Hindlimb muscle (tissue), 1 donor: ENCODE results near the gene DDX39B. TPM values are rescaled to one million over a fixed set of nuclear protein-coding genes. Genes with fewer than 3 reads are reported as not detected.
"Not testable (repeated sequence)": the region's sequence is repeated elsewhere in the genome, so short reads cannot be mapped to it uniquely, and the experiment has no call there.

ENCODE experiments used
- DNase-seq: peaks from one replicate; pipeline ENCODE4 v3.0.0-alpha.2; 2013
- polyA plus RNA-seq: library from polyadenylated mRNA; unstranded; fragments of 120-200 nt; gene quantifications from one replicate; pipeline ENCODE4 v1.2.1, GENCODE V29; 2013; ENCODE audit not compliant: insufficient read length

The DDX39B gene
- 420 TPM for polyA plus RNA-seq

GRCh38 chr6:31541658-31542521, at the start of gene DDX39B:
TSS of gene DDX39B (minus strand) at chr6:31542003. CDS start at chr6:31540532, 1,471 bp downstream.
- DNase-seq, result peak; percentile 97

- not testable (repeated sequence) for DNase-seq
Measured at GRCh38 chr6:31590691-31591090, 48.9 kb upstream of the DDX39B start.

- DNase-seq, result no peak
Measured at GRCh38 chr6:31588871-31589650, 47.3 kb upstream of the DDX39B start.

GRCh38 chr6:31587791-31588777, 46.3 kb upstream of the DDX39B start:
- DNase-seq, result no peak

GRCh38 chr6:31586599-31587281, 44.9 kb upstream of the DDX39B start:
- no peak for DNase-seq

- no peak for DNase-seq
Measured at GRCh38 chr6:31586008-31586407, 44.2 kb upstream of the DDX39B start, which contains the start of gene LST1. TSS of gene LST1 (plus strand) at chr6:31586277. CDS start at chr6:31587300, 1,023 bp downstream.

- no peak for DNase-seq
Measured at GRCh38 chr6:31585491-31585890, 43.7 kb upstream of the DDX39B start.

GRCh38 chr6:31582230-31582643, 40.4 kb upstream of the DDX39B start, which contains the start of gene LTB:
TSS of gene LTB (minus strand) at chr6:31582424. CDS start at chr6:31582417, 7 bp downstream.
- DNase-seq, result no peak

GRCh38 chr6:31581434-31582229, 39.8 kb upstream of the DDX39B start:
- no peak for DNase-seq

GRCh38 chr6:31580807-31581433, 39.1 kb upstream of the DDX39B start:
- peak; percentile 89 for DNase-seq

- no peak for DNase-seq
Measured at GRCh38 chr6:31580438-31580740, 38.6 kb upstream of the DDX39B start.

GRCh38 chr6:31579546-31580437, 38.0 kb upstream of the DDX39B start:
- DNase-seq, result no peak

- DNase-seq, result no peak
Measured at GRCh38 chr6:31579119-31579505, 37.3 kb upstream of the DDX39B start.

- DNase-seq, result no peak
Measured at GRCh38 chr6:31578184-31579118, 36.6 kb upstream of the DDX39B start.

GRCh38 chr6:31577579-31577966, 35.8 kb upstream of the DDX39B start:
- no peak for DNase-seq

GRCh38 chr6:31576897-31577578, 35.2 kb upstream of the DDX39B start:
- no peak for DNase-seq

- no peak for DNase-seq
Measured at GRCh38 chr6:31575952-31576685, 34.3 kb upstream of the DDX39B start.
